A673 (cell line): ENCODE measurements around the gene FRAS1. TPM values are rescaled to one million over a fixed set of nuclear protein-coding genes. Genes with fewer than 3 reads are reported as not detected.

Experiments
- BruUV-seq: library from RNA; stranded (reverse); fragments of 400-500 nt; replicated peaks from 2 replicates; lab custom pipeline; 2021; lab: Mats Ljungman, UMichigan
- CTCF ChIA-PET: fragments of 300-600 bp; sonication (Branson Sonifier 250); formaldehyde crosslinking; loops from one replicate; lab custom pipeline; 2022; ENCODE audit warnings: antibody characterized with exemption; lab: Charles Lee
- POLR2A ChIA-PET: fragments of 300-600 bp; sonication (Branson Sonifier 250); formaldehyde crosslinking; loops from one replicate; lab custom pipeline; 2022; ENCODE audit warnings: antibody characterized with exemption; ENCODE audit not compliant: low non-redundant PET; lab: Charles Lee
- DNase-seq: peaks from one replicate; pipeline ENCODE4 v3.0.0-alpha.2; 2015; ENCODE audit warnings: low spot score
- H3K27ac ChIP-seq: fragments of 200-600 bp; sonication (generic); 2 replicates; pipeline ENCODE4 v1.5.1; 2016; ENCODE audit warnings: mixed run types, low read depth, mild to moderate bottlenecking, mixed read lengths, antibody characterized with exemption, low read length; ENCODE audit not compliant: poor library complexity, severe bottlenecking
- H3K27me3 ChIP-seq: fragments of 200-600 bp; sonication (generic); replicated peaks from 2 replicates; pipeline ENCODE4 v1.6.1; 2017; ENCODE audit warnings: mixed run types, low read depth, mild to moderate bottlenecking, mixed read lengths, antibody characterized with exemption, low read length; ENCODE audit not compliant: insufficient read depth, poor library complexity
- H3K36me3 ChIP-seq: fragments of 200-600 bp; sonication (generic); 2 replicates; pipeline ENCODE4 v1.6.1; 2016; ENCODE audit warnings: mixed run types, mild to moderate bottlenecking, mixed read lengths, antibody characterized with exemption, low read length; ENCODE audit not compliant: insufficient read depth, poor library complexity, severe bottlenecking
- H3K4me1 ChIP-seq: fragments of 200-600 bp; sonication (generic); 2 replicates; pipeline ENCODE4 v1.6.1; 2017; ENCODE audit warnings: mixed run types, mild to moderate bottlenecking, mixed read lengths, antibody characterized with exemption, low read length; ENCODE audit not compliant: insufficient read depth, poor library complexity, severe bottlenecking
- H3K4me3 ChIP-seq: fragments of 200-600 bp; sonication (generic); 2 replicates; pipeline ENCODE4 v1.5.1; 2016; ENCODE audit warnings: low read depth, mixed run types, mild to moderate bottlenecking, mixed read lengths, low read length; ENCODE audit not compliant: poor library complexity, severe bottlenecking
- H3K9me3 ChIP-seq: fragments of 200-600 bp; sonication (generic); 2 replicates; pipeline ENCODE4 v1.6.1; 2016; ENCODE audit warnings: mixed run types, low read depth, mild to moderate bottlenecking, mixed read lengths, antibody characterized with exemption, low read length; ENCODE audit not compliant: poor library complexity, severe bottlenecking
- EZH2 ChIP-seq: fragments of 200-600 bp; sonication (generic); IDR thresholded peaks from 2 replicates; pipeline ENCODE4 v1.6.1; 2017; ENCODE audit warnings: borderline replicate concordance, low read depth, mild to moderate bottlenecking, mixed read lengths, antibody characterized with exemption, low read length; ENCODE audit not compliant: poor library complexity, severe bottlenecking
- intact Hi-C: fragments of 100-400 bp; cut with micrococcal nuclease; formaldehyde crosslinking; loops from one replicate; pipeline ENCODE4 v1.10.0; 2022; ENCODE audit not compliant: unreplicated experiment
- total RNA-seq: library from RNA; stranded (reverse); gene quantifications from 2 replicates; pipeline ENCODE4 v1.2.3, GENCODE V29; 2021
- TF ChIP-seq, protein P1 (sequence below): fragments of 300-800, 200-600 bp; sonication (generic); conservative IDR thresholded peaks from 2 replicates; pipeline ENCODE4 v1.5.1; 2017; ENCODE audit warnings: low read depth, mild to moderate bottlenecking, antibody characterized with exemption, low read length, moderate library complexity, mixed read lengths

FRAS1 gene
- total RNA-seq, 1 experiment from 2014 or later = 0.06 TPM

DNA sequence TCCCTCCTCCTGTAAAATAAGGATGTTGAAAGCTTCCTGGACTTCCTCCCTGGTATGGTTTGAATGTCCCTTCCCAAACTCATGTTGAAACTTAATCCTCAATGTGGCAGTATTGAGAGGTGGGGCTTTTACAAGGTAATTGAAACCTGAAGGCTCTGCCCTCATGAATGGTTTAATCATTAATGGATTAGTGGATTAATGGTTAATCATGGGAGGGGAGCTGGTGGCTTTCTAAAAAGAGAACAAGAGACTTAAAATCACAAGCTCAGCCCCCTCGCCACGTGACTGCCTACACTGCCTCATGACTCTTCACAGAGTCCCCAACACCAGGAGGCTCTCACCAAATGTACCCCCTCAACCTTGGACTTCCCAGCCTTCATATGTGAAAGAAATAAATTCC is 369.8 kb downstream of the FRAS1 start:
- no peak for DNase-seq
- no peaks in the 10 kb centered on the region for H3K27me3 ChIP-seq
- H3K36me3 ChIP-seq = no peaks in the 10 kb centered on the region
- intact Hi-C loops = no loop called here
- no peaks in the 10 kb centered on the region for H3K9me3 ChIP-seq
- ChIA-PET POLR2A (no interaction called here), CTCF (no interaction called here)
- TF ChIP-seq, protein P1, sequence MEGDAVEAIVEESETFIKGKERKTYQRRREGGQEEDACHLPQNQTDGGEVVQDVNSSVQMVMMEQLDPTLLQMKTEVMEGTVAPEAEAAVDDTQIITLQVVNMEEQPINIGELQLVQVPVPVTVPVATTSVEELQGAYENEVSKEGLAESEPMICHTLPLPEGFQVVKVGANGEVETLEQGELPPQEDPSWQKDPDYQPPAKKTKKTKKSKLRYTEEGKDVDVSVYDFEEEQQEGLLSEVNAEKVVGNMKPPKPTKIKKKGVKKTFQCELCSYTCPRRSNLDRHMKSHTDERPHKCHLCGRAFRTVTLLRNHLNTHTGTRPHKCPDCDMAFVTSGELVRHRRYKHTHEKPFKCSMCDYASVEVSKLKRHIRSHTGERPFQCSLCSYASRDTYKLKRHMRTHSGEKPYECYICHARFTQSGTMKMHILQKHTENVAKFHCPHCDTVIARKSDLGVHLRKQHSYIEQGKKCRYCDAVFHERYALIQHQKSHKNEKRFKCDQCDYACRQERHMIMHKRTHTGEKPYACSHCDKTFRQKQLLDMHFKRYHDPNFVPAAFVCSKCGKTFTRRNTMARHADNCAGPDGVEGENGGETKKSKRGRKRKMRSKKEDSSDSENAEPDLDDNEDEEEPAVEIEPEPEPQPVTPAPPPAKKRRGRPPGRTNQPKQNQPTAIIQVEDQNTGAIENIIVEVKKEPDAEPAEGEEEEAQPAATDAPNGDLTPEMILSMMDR = no peak
- TF ChIP-seq EZH2 = no peak
- H3K27ac ChIP-seq = no peak overlapping the region
- H3K4me3 ChIP-seq = no peak overlapping the region
- H3K4me1 ChIP-seq = no peaks in the 10 kb centered on the region
- BruUV-seq = no TSS peak

DNA sequence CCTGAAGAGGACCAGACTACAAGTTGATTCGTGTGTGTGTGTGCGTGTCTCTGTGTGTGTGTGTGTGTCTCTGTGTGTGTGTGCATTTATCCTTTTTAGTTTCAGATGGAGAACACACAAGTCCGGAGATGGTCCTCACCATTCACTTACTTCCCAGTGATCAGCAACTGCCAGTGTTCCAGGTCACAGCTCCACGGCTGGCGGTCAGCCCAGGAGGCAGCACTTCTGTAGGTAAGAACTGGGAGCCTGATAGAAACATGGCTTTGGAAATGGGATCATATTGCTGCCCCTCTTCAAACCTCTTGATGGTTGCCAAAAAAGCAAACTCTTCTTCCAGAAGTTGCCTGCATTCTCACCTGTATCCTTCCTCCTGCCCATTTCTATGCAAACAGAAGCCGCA is 371.9 kb downstream of the FRAS1 start:
- no TSS peak for BruUV-seq
- ChIA-PET CTCF (no interaction called here), POLR2A (no interaction called here)
- H3K4me3 ChIP-seq = no peak overlapping the region
- H3K4me1 ChIP-seq = no peaks in the 10 kb centered on the region
- intact Hi-C loops = no loop called here
- no peaks in the 10 kb centered on the region for H3K27me3 ChIP-seq
- H3K27ac ChIP-seq = no peak overlapping the region
- TF ChIP-seq, protein P1 = no peak
- TF ChIP-seq EZH2 = no peak
- H3K9me3 ChIP-seq = no peaks in the 10 kb centered on the region
- H3K36me3 ChIP-seq = no peaks in the 10 kb centered on the region
- no peak for DNase-seq

DNA sequence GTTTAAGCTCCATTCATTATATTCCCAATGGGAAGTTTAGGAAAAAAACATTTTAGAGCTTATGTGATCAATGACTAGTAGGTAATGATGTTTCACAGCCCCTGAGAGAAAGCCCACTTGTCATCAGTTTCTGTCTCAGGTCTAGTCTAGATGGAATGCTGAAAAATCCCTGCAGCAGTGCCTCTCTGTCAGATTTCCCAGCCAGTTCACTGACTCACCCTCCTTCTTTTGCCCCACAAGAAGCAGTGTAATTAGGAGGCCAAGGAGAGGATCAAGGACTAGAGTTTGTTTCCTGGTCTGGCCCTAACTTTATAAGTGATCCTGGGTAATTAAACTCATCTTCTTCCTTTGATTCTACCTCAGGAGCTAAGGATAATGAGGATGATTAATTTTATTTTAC is 375.8 kb downstream of the FRAS1 start:
- DNase-seq = no peak
- H3K4me1 ChIP-seq = no peaks in the 10 kb centered on the region
- ChIA-PET CTCF (no interaction called here), POLR2A (no interaction called here)
- no TSS peak for BruUV-seq
- H3K9me3 ChIP-seq = no peaks in the 10 kb centered on the region
- H3K27me3 ChIP-seq = no peaks in the 10 kb centered on the region
- no peaks in the 10 kb centered on the region for H3K36me3 ChIP-seq
- H3K27ac ChIP-seq = no peak overlapping the region
- TF ChIP-seq EZH2 = no peak
- TF ChIP-seq, protein P1 = no peak
- no peak overlapping the region for H3K4me3 ChIP-seq
- intact Hi-C loops = no loop called here
